Fibroblast of skin of scalp (primary cell): ENCODE data around the gene IGF1R.
A peak's percentile ranks its signal among the peaks of the same experiment; 100 is the strongest.
"Not testable (repeated sequence)": the region's sequence is repeated elsewhere in the genome, so short reads cannot be mapped to it uniquely, and the experiment has no call there.

Experiments used
- DNase-seq: peaks from one replicate; pipeline ENCODE4 v3.0.0-alpha.2; 2013

Gene IGF1R

GRCh38 chr15:98967916-98968315, 319.6 kb downstream of the IGF1R start:
- DNase-seq = no peak

GRCh38 chr15:98968576-98968975, 320.2 kb downstream of the IGF1R start:
- no peak for DNase-seq

GRCh38 chr15:98969126-98969735, 320.9 kb downstream of the IGF1R start:
- no peak for DNase-seq

- no peak for DNase-seq
Observed at GRCh38 chr15:98970799-98971198, 322.5 kb downstream of the IGF1R start.

- DNase-seq = no peak
Observed at GRCh38 chr15:98976500-98976899, 328.2 kb downstream of the IGF1R start.

- no peak for DNase-seq
Observed at GRCh38 chr15:98977441-98977840, 329.1 kb downstream of the IGF1R start.

GRCh38 chr15:98978153-98978552, 329.8 kb downstream of the IGF1R start:
- no peak for DNase-seq

- DNase-seq = no peak
Observed at GRCh38 chr15:98980899-98981228, 332.5 kb downstream of the IGF1R start.

GRCh38 chr15:98981851-98982722, 333.7 kb downstream of the IGF1R start:
- DNase-seq = no peak

- peak; percentile 61 for DNase-seq
Observed at GRCh38 chr15:98983334-98983733, 335.0 kb downstream of the IGF1R start.

GRCh38 chr15:98986281-98986680, 337.9 kb downstream of the IGF1R start:
- DNase-seq = no peak

GRCh38 chr15:98994892-98995291, 346.6 kb downstream of the IGF1R start:
- DNase-seq = no peak

- no peak for DNase-seq
Observed at GRCh38 chr15:98996169-98996568, 347.8 kb downstream of the IGF1R start.

GRCh38 chr15:98996624-98997023, 348.3 kb downstream of the IGF1R start:
- DNase-seq = no peak

- DNase-seq = no peak
Observed at GRCh38 chr15:98997312-98997711, 349.0 kb downstream of the IGF1R start.

- DNase-seq = no peak
Observed at GRCh38 chr15:98997755-98998154, 349.4 kb downstream of the IGF1R start.

GRCh38 chr15:98998279-98998678, 349.9 kb downstream of the IGF1R start:
- no peak for DNase-seq

GRCh38 chr15:98999233-98999632, 350.9 kb downstream of the IGF1R start:
- DNase-seq = no peak

GRCh38 chr15:99002226-99002625, 353.9 kb downstream of the IGF1R start:
- no peak for DNase-seq

- not testable (repeated sequence) for DNase-seq
Observed at GRCh38 chr15:99003317-99003716, 355.0 kb downstream of the IGF1R start.

- DNase-seq = peak; percentile 57
Observed at GRCh38 chr15:99004998-99005974, 356.9 kb downstream of the IGF1R start.

GRCh38 chr15:99006146-99006545, 357.8 kb downstream of the IGF1R start:
- DNase-seq = no peak

GRCh38 chr15:99006904-99007495, 358.7 kb downstream of the IGF1R start:
- DNase-seq = no peak
